GM23338 (cell line): Measurements from ENCODE around the gene KDM4B. TPM values are rescaled to one million over a fixed set of nuclear protein-coding genes. Genes with fewer than 3 reads are reported as not detected.
A peak's percentile ranks its signal among the peaks of the same experiment; 100 is the strongest.

Source experiments
- ATAC-seq: fragments of 200-7000 bp; cut with Tn5 transposase; 3 replicates; pipeline ENCODE4 v1.9.1; 2020
- DNase-seq: peaks from one replicate; pipeline ENCODE4 v3.0.0-alpha.2; 2015; ENCODE audit warnings: low spot score
- H2AFZ ChIP-seq: fragments of 200-600 bp; sonication (generic); 2 replicates; pipeline ENCODE4 v1.8.0; 2016; ENCODE audit warnings: antibody characterized with exemption, mild to moderate bottlenecking, moderate library complexity
- H3F3A ChIP-seq: fragments of 200-600 bp; sonication (generic); replicated peaks from 2 replicates; pipeline ENCODE4 v1.8.0; 2017; ENCODE audit warnings: antibody characterized with exemption, mixed run types, low read depth
- H3K27ac ChIP-seq: fragments of 200-600 bp; sonication (generic); 2 replicates; pipeline ENCODE4 v1.6.1; 2016; ENCODE audit warnings: low read depth
- H3K27me3 ChIP-seq: fragments of 200-600 bp; sonication (generic); 2 replicates; pipeline ENCODE4 v1.8.0; 2016; ENCODE audit warnings: mild to moderate bottlenecking, mixed run types, moderate library complexity; ENCODE audit not compliant: insufficient read depth
- H3K36me3 ChIP-seq: fragments of 200-600 bp; sonication (generic); 2 replicates; pipeline ENCODE4 v1.8.0; 2016; ENCODE audit warnings: mild to moderate bottlenecking; ENCODE audit not compliant: insufficient read depth
- H3K4me1 ChIP-seq: fragments of 200-600 bp; sonication (generic); 2 replicates; pipeline ENCODE4 v1.8.0; 2016; ENCODE audit warnings: mild to moderate bottlenecking, moderate library complexity; ENCODE audit not compliant: insufficient read depth
- H3K4me2 ChIP-seq: fragments of 200-600 bp; sonication (generic); 2 replicates; pipeline ENCODE4 v1.7.1; 2017; ENCODE audit warnings: mixed run types
- H3K4me3 ChIP-seq: fragments of 200-600 bp; sonication (generic); 2 replicates; pipeline ENCODE4 v1.6.1; 2016; ENCODE audit warnings: mixed run types
- H3K79me2 ChIP-seq: fragments of 200-600 bp; sonication (generic); replicated peaks from 2 replicates; pipeline ENCODE4 v1.8.0; 2017; ENCODE audit warnings: mild to moderate bottlenecking; ENCODE audit not compliant: insufficient read depth
- H3K9me2 ChIP-seq: fragments of 200-600 bp; sonication (generic); 2 replicates; pipeline ENCODE4 v1.8.0; 2017; ENCODE audit not compliant: insufficient read depth
- H4K20me1 ChIP-seq: fragments of 200-600 bp; sonication (generic); replicated peaks from 2 replicates; pipeline ENCODE4 v1.8.0; 2017; ENCODE audit warnings: mild to moderate bottlenecking; ENCODE audit not compliant: insufficient read depth
- H3K27ac Mint-ChIP-seq: 2 replicates; pipeline ENCODE4 v1.8.0; 2020; ENCODE audit warnings: inconsistent platforms, mild to moderate bottlenecking, moderate library complexity, mixed read lengths
- H3K27me3 Mint-ChIP-seq: 3 replicates; pipeline ENCODE4 v1.8.0; 2022; ENCODE audit warnings: low read depth, mild to moderate bottlenecking, moderate library complexity, mixed read lengths, inconsistent platforms; ENCODE audit not compliant: insufficient read depth, poor library complexity
- H3K36me3 Mint-ChIP-seq: 3 replicates; pipeline ENCODE4 v1.8.0; 2021; ENCODE audit warnings: low read depth, mild to moderate bottlenecking, inconsistent platforms, moderate library complexity, mixed read lengths
- H3K4me1 Mint-ChIP-seq: 3 replicates; pipeline ENCODE4 v1.8.0; 2020; ENCODE audit warnings: mild to moderate bottlenecking, inconsistent platforms, mixed read lengths
- H3K4me3 Mint-ChIP-seq: 3 replicates; pipeline ENCODE4 v1.8.0; 2021; ENCODE audit warnings: moderate library complexity, mild to moderate bottlenecking, inconsistent platforms, mixed read lengths
- H3K9me3 Mint-ChIP-seq: 3 replicates; pipeline ENCODE4 v1.8.0; 2020; ENCODE audit warnings: moderate library complexity, mild to moderate bottlenecking, inconsistent platforms, mixed read lengths
- CREB1 ChIP-seq: fragments of 250-450 bp; sonication (Bioruptor Pico); IDR thresholded peaks from 2 replicates; pipeline ENCODE4 v1.5.0; 2020; ENCODE audit warnings: low read depth, mild to moderate bottlenecking, moderate library complexity
- EZH2 ChIP-seq: fragments of 200-600 bp; sonication (generic); IDR thresholded peaks from one replicate; pipeline ENCODE4 v1.8.0; 2017; ENCODE audit warnings: antibody characterized with exemption, mild to moderate bottlenecking, low read depth; ENCODE audit not compliant: unreplicated experiment
- EZH2phosphoT487 ChIP-seq: fragments of 200-600 bp; sonication (generic); IDR thresholded peaks from one replicate; pipeline ENCODE4 v1.8.1; 2018; ENCODE audit warnings: antibody characterized with exemption; ENCODE audit not compliant: unreplicated experiment
- JUNB ChIP-seq: IDR thresholded peaks from one replicate; pipeline ENCODE4 v1.6.1; 2016; ENCODE audit warnings: antibody characterized with exemption; ENCODE audit not compliant: unreplicated experiment
- NANOG ChIP-seq: IDR thresholded peaks from 2 replicates; pipeline ENCODE4 v1.6.1; 2016; ENCODE audit warnings: antibody characterized with exemption, borderline replicate concordance
- POLR2AphosphoS5 ChIP-seq: IDR thresholded peaks from 2 replicates; pipeline ENCODE4 v1.6.1; 2016; ENCODE audit warnings: antibody characterized with exemption, low read depth
- STAT1 ChIP-seq: IDR thresholded peaks from one replicate; pipeline ENCODE4 v1.6.1; 2016; ENCODE audit warnings: antibody characterized with exemption; ENCODE audit not compliant: unreplicated experiment
- ZNF331 ChIP-seq: fragments of 250-450 bp; sonication (Bioruptor Pico); IDR thresholded peaks from 2 replicates; pipeline ENCODE4 v1.5.0; 2020; ENCODE audit warnings: low read depth, mild to moderate bottlenecking, moderate library complexity
- polyA plus RNA-seq: library from polyadenylated mRNA; unstranded; fragments of >200 nt; fragmentation: Nextera tagmentation; extraction: Ambion mirVana; gene quantifications from 2 replicates; pipeline ENCODE4 v1.2.1, GENCODE V29; 2016
- total RNA-seq: library from RNA; depleted of rRNA; stranded (reverse); fragments of >200 nt; shearing (Covaris generic); gene quantifications from 2 replicates; pipeline ENCODE4 v1.2.3, GENCODE V29; 2014
- TF ChIP-seq, protein P1 (sequence below), 2 experiments: fragments of 200-600 bp in 1 of 2; sonication (generic) in 1 of 2; conservative IDR thresholded peaks; 2 replicates each; pipeline versions ENCODE4 v1.5.1 to v1.6.1; 2016 to 2017; ENCODE audit warnings: antibody characterized with exemption in 2 of 2, low read depth in 2 of 2, mild to moderate bottlenecking in 2 of 2, moderate library complexity in 1 of 2
- TF ChIP-seq, protein P2 (sequence below): IDR thresholded peaks from 2 replicates; pipeline ENCODE4 v1.6.1; 2016; ENCODE audit warnings: antibody characterized with exemption
- TF ChIP-seq, protein P3 (sequence below): IDR thresholded peaks from one replicate; pipeline ENCODE4 v1.6.1; 2018; ENCODE audit warnings: antibody characterized with exemption; ENCODE audit not compliant: unreplicated experiment

The KDM4B gene
- total and polyA plus RNA-seq, 2 experiments from 2014 or later, result 9.1 to 27.6 TPM

DNA sequence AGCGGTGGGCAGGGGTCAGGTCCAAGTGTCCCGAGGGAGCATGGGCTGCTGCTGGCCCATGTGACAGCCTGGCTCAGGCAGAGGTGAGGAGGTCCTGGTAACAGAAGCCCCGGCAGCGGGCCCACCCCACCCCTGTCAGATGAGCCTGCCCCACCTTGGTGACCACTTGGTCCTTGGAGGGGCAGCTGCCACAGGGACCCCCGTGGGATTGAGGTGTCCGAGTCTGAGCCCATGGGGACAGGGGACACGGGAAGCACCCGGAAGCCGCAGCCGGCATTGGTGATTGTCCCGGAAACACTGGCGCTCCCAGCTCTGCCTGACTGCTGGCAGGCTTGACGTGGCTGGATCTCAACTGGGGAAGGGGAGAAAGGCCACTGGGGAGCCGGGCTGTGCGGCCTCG, 149.1 kb downstream of the KDM4B start:
- Histone ChIP-seq H3K4me3 (no peak overlapping the region), H3K27ac (no peak overlapping the region), H3K9me2 (no peaks in the 10 kb centered on the region), H2AFZ (no peak overlapping the region), H3K4me1 (no peaks in the 10 kb centered on the region; the same call in 1 of the 2 replicates), H4K20me1 (no peaks in the 10 kb centered on the region), H3K36me3 (no peaks in the 10 kb centered on the region; the same call in 1 of the 2 replicates), H3K4me2 (no peak overlapping the region), H3K79me2 (no peaks in the 10 kb centered on the region), H3F3A (no peaks in the 10 kb centered on the region), H3K27me3 (no peaks in the 10 kb centered on the region)
- Mint-ChIP-seq H3K36me3 (peaks cover 23% of the 10 kb centered on the region), H3K4me1 (peaks cover 44% of the 10 kb centered on the region), H3K9me3 (peaks cover 11% of the 10 kb centered on the region), H3K27me3 (peaks cover 25% of the 10 kb centered on the region), H3K4me3 (no peak overlapping the region), H3K27ac (peak overlapping the region; percentile 90)
- TF ChIP-seq POLR2AphosphoS5 (no peak), EZH2phosphoT487 (no peak), EZH2 (no peak), CREB1 (CRISPR knock-in tag) (no peak), ZNF331 (CRISPR knock-in tag) (no peak)
- TF ChIP-seq, protein P1, sequence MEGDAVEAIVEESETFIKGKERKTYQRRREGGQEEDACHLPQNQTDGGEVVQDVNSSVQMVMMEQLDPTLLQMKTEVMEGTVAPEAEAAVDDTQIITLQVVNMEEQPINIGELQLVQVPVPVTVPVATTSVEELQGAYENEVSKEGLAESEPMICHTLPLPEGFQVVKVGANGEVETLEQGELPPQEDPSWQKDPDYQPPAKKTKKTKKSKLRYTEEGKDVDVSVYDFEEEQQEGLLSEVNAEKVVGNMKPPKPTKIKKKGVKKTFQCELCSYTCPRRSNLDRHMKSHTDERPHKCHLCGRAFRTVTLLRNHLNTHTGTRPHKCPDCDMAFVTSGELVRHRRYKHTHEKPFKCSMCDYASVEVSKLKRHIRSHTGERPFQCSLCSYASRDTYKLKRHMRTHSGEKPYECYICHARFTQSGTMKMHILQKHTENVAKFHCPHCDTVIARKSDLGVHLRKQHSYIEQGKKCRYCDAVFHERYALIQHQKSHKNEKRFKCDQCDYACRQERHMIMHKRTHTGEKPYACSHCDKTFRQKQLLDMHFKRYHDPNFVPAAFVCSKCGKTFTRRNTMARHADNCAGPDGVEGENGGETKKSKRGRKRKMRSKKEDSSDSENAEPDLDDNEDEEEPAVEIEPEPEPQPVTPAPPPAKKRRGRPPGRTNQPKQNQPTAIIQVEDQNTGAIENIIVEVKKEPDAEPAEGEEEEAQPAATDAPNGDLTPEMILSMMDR (conservative IDR thresholded peaks at IDR 0.05; ENCODE audit: low read depth in 2 of 2), result no peak
- DNase-seq (no peak), ATAC-seq (no peak)

DNA sequence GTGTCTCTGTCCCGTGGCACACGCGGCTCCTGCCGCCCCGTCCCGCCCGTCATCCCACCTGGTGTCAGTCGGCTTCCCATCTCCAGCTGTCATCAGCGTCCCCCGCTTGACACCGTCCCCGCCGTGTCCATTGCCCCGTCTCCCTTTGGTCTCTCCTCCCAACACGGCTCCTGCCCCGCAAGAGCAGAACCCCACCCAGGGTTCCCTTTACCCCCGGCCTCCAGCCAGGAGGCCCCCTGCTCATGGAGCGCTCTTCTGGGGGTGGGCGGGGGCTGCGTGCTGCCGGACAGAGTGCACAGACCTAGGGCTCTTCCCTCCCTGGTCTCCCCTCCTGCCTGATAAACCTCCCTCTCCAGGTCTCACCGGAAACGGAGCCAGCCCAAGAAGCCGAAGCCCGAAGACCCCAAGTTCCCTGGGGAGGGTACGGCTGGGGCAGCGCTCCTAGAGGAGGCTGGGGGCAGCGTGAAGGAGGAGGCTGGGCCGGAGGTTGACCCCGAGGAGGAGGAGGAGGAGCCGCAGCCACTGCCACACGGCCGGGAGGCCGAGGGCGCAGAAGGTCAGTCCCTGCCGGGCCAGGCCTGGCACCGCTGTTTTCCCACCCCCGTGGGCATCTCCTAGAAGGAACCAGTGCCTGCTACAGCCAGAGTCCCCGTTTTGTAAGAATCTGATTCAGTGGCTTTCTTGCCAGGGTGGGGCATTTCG, 150.5 kb downstream of the KDM4B start:
- no peaks in the 10 kb centered on the region for H3K27me3 ChIP-seq
- ATAC-seq, result no peak
- no peaks in the 10 kb centered on the region for H3K9me2 ChIP-seq
- H3F3A ChIP-seq, result no peaks in the 10 kb centered on the region
- Mint-ChIP-seq H3K27ac (0 out of 2 replicates have a peak overlapping the region, but pooled peaks have one; percentile 17), H3K4me1 (peaks cover 46% of the 10 kb centered on the region), H3K4me3 (no peak overlapping the region), H3K27me3 (peaks cover 22% of the 10 kb centered on the region), H3K36me3 (peaks cover 23% of the 10 kb centered on the region), H3K9me3 (peaks cover 11% of the 10 kb centered on the region)
- H4K20me1 ChIP-seq, result no peaks in the 10 kb centered on the region
- peaks cover 5% of the 10 kb centered on the region; the same call in 1 of the 2 replicates for H3K4me1 ChIP-seq
- no peak for DNase-seq
- no peak overlapping the region for H2AFZ ChIP-seq
- TF ChIP-seq EZH2, result no peak
- no peak for TF ChIP-seq POLR2AphosphoS5
- no peak for TF ChIP-seq EZH2phosphoT487
- TF ChIP-seq, protein P1 (conservative IDR thresholded peaks at IDR 0.05; ENCODE audit: low read depth in 2 of 2), result no peak
- TF ChIP-seq, protein P2, sequence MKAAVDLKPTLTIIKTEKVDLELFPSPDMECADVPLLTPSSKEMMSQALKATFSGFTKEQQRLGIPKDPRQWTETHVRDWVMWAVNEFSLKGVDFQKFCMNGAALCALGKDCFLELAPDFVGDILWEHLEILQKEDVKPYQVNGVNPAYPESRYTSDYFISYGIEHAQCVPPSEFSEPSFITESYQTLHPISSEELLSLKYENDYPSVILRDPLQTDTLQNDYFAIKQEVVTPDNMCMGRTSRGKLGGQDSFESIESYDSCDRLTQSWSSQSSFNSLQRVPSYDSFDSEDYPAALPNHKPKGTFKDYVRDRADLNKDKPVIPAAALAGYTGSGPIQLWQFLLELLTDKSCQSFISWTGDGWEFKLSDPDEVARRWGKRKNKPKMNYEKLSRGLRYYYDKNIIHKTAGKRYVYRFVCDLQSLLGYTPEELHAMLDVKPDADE, result no peak
- no peak for TF ChIP-seq STAT1
- TF ChIP-seq, protein P3, sequence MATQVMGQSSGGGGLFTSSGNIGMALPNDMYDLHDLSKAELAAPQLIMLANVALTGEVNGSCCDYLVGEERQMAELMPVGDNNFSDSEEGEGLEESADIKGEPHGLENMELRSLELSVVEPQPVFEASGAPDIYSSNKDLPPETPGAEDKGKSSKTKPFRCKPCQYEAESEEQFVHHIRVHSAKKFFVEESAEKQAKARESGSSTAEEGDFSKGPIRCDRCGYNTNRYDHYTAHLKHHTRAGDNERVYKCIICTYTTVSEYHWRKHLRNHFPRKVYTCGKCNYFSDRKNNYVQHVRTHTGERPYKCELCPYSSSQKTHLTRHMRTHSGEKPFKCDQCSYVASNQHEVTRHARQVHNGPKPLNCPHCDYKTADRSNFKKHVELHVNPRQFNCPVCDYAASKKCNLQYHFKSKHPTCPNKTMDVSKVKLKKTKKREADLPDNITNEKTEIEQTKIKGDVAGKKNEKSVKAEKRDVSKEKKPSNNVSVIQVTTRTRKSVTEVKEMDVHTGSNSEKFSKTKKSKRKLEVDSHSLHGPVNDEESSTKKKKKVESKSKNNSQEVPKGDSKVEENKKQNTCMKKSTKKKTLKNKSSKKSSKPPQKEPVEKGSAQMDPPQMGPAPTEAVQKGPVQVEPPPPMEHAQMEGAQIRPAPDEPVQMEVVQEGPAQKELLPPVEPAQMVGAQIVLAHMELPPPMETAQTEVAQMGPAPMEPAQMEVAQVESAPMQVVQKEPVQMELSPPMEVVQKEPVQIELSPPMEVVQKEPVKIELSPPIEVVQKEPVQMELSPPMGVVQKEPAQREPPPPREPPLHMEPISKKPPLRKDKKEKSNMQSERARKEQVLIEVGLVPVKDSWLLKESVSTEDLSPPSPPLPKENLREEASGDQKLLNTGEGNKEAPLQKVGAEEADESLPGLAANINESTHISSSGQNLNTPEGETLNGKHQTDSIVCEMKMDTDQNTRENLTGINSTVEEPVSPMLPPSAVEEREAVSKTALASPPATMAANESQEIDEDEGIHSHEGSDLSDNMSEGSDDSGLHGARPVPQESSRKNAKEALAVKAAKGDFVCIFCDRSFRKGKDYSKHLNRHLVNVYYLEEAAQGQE, result no peak
- no peak for TF ChIP-seq JUNB
- TF ChIP-seq NANOG, result no peak
- no peaks in the 10 kb centered on the region for H3K79me2 ChIP-seq
- no peak overlapping the region for H3K4me3 ChIP-seq
- no peak overlapping the region for H3K4me2 ChIP-seq
- no peaks in the 10 kb centered on the region; the same call in 1 of the 2 replicates for H3K36me3 ChIP-seq
- H3K27ac ChIP-seq, result 0 out of 2 replicates have a peak overlapping the region, but pooled peaks have one; percentile 32
